HFFc6 (cell line): ENCODE results near the gene ZNF205. TPM values are rescaled to one million over a fixed set of nuclear protein-coding genes. Genes with fewer than 3 reads are reported as not detected.

ENCODE experiments used
- DNase-seq: peaks from one replicate; pipeline ENCODE4 v3.0.0-alpha.2; 2018
- H3K27ac Mint-ChIP-seq: 2 replicates; pipeline ENCODE4 v1.8.0; 2020; ENCODE audit warnings: mild to moderate bottlenecking, mixed read lengths
- H3K27me3 Mint-ChIP-seq: 2 replicates; pipeline ENCODE4 v1.8.0; 2021; ENCODE audit warnings: mild to moderate bottlenecking, moderate library complexity, mixed read lengths; ENCODE audit not compliant: insufficient read depth
- H3K36me3 Mint-ChIP-seq: 2 replicates; pipeline ENCODE4 v1.8.0; 2021; ENCODE audit warnings: low read depth, mixed read lengths
- H3K4me1 Mint-ChIP-seq: 2 replicates; pipeline ENCODE4 v1.8.0; 2020; ENCODE audit warnings: low read depth, mixed read lengths
- H3K4me3 Mint-ChIP-seq: 2 replicates; pipeline ENCODE4 v1.8.0; 2020; ENCODE audit warnings: mild to moderate bottlenecking, moderate library complexity, mixed read lengths
- H3K9me3 Mint-ChIP-seq: 2 replicates; pipeline ENCODE4 v1.8.0; 2020; ENCODE audit warnings: mild to moderate bottlenecking, mixed read lengths
- total RNA-seq, 6 experiments: library from RNA; stranded (reverse); fragmentation: NEBNext Ultra II Directional; extraction: Animal tissue kit (Norgen Biotek cat#: 25700); gene quantifications; 2 replicates in 1 of 6; 3 replicates in 5 of 6; pipeline ENCODE4 v1.2.3, GENCODE V29; 2021
- TF ChIP-seq, protein P1 (sequence below): fragments of 200-600 bp; sonication (generic); IDR thresholded peaks from 2 replicates; pipeline ENCODE4 v1.5.0; 2021; ENCODE audit warnings: antibody characterized with exemption, mild to moderate bottlenecking

The ZNF205 gene
- total RNA-seq, 6 experiments from 2014 or later = 7.6 to 10.2 (median 9.5) TPM

DNA sequence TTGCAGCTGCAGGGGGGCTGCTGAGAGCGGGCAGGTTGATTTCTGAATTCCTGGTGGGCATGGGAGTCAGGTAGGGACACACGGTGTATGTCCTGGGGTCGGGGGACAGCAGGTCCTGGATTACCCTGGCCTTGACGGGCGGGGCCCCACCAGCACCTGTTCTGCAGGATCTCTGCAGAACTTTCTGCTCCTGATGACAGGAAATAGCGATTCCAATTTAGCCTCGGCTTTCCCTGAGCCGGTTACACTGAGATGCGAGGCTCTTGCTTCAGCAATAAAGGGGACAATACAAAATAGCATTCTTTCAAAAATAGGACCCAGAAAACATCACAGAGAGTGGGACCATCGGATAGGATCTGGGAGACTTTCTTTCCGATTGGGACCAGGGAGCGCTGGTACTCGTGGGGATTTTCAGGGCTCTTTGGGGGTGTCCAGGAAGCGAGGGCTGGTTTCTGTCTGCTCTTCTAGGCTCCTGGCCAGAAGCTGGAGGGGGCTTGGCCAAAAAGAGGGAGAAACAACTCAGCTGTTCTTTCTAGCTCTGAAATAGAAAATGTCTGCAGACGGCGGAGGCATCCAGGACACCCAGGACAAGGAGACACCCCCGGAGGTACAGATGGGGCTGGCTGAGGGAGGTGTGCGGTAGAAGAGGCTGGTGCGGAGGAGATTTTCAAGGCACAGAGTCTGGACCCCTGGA is 642 bp downstream of the ZNF205 start:
- DNase-seq = no peak
- H3K36me3 Mint-ChIP-seq = no peaks in the 10 kb centered on the region
- TF ChIP-seq, protein P1, sequence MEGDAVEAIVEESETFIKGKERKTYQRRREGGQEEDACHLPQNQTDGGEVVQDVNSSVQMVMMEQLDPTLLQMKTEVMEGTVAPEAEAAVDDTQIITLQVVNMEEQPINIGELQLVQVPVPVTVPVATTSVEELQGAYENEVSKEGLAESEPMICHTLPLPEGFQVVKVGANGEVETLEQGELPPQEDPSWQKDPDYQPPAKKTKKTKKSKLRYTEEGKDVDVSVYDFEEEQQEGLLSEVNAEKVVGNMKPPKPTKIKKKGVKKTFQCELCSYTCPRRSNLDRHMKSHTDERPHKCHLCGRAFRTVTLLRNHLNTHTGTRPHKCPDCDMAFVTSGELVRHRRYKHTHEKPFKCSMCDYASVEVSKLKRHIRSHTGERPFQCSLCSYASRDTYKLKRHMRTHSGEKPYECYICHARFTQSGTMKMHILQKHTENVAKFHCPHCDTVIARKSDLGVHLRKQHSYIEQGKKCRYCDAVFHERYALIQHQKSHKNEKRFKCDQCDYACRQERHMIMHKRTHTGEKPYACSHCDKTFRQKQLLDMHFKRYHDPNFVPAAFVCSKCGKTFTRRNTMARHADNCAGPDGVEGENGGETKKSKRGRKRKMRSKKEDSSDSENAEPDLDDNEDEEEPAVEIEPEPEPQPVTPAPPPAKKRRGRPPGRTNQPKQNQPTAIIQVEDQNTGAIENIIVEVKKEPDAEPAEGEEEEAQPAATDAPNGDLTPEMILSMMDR = no peak
- H3K9me3 Mint-ChIP-seq = no peaks in the 10 kb centered on the region
- H3K4me1 Mint-ChIP-seq = peaks cover 27% of the 10 kb centered on the region
- peak overlapping the region; percentile 49 for H3K27ac Mint-ChIP-seq
- peak overlapping the region; percentile 85 for H3K4me3 Mint-ChIP-seq
- H3K27me3 Mint-ChIP-seq = no peaks in the 10 kb centered on the region

DNA sequence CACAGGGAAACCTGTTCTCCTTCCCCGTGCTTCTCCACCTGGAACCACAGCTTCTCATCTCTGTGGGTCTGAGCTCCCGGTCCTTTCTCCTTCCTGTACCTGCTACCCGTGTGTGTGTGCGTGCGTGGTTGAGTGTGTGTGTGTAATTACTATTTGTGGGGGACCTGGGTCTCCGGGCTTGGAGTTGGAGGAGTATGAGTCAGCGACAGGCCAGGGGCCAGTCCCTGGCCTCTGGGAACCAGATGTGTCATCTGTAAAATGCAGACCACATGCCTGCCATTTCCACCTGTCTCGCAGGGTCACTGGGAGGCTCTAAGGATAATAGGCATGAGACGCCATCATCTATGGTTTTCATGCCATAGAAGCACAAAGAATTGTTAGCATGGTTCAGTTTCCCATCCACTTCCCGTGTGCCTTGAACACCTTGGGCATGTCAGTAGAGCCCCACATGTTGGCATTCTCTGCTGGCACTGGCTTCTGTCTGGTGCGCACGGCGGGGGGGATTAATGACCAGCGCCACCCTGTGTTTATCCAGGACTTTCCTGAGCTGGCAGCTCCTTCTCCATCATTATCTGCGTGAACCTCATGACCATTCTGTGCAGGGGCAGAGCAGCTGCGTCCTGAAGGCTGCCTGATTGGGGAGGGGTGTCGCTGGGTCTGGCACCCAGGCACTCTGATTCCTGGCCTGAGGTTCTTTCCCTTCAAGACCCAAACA is 1.5 kb downstream of the ZNF205 start:
- Mint-ChIP-seq H3K9me3 (no peaks in the 10 kb centered on the region), H3K4me1 (peaks cover 27% of the 10 kb centered on the region), H3K4me3 (peak overlapping the region; percentile 85), H3K27me3 (no peaks in the 10 kb centered on the region; the same call in 1 of the 2 replicates), H3K27ac (no peak overlapping the region; the same call in 1 of the 2 replicates), H3K36me3 (no peaks in the 10 kb centered on the region)
- TF ChIP-seq, protein P1 = no peak
- peak; percentile 22 for DNase-seq

DNA sequence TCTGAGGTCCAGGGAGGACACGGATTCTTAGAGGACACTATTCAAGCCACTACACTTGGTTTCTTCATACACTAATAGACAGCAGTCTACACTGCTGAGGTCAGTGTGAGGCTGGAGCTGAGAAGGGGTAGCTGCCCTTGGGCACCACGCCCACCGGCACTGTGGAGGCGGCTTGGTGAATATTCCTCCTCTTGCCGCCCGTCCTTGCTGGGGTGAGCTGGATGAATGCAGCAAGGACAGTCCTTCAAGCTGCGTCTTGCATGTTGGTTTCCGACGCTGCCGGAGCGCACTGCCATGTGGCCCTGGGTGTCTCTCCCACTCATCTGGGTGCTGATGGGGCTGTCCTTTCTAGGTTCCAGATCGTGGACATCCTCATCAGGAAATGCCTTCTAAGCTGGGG is 2.6 kb downstream of the ZNF205 start:
- TF ChIP-seq, protein P1 = no peak
- Mint-ChIP-seq H3K27ac (no peak overlapping the region), H3K27me3 (no peaks in the 10 kb centered on the region; the same call in 1 of the 2 replicates), H3K4me1 (peaks cover 27% of the 10 kb centered on the region), H3K36me3 (no peaks in the 10 kb centered on the region), H3K9me3 (no peaks in the 10 kb centered on the region), H3K4me3 (peak overlapping the region; percentile 35; the same call in 1 of the 2 replicates)
- DNase-seq = no peak

DNA sequence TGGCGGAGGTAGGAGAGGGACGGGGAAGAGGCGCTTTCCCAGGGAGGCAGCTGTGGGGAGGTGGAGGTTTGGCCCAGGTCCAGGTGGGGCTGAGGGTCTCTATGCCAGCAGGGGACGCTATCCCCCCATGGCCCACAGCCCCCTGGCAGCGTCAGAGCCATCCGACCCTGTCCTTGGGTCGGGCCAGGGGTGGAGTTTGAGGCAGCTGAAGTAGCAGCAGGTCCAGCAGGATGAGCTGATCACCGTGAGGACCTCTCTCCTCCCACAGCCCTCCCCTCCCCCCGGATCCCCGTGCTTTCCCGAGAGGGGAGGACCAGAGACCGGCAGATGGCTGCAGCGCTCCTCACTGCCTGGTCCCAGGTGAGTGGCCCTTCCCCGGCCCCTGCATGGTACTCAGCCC is 3.2 kb downstream of the ZNF205 start:
- TF ChIP-seq, protein P1 = peak; percentile 30
- no peak for DNase-seq
- Mint-ChIP-seq H3K27ac (no peak overlapping the region), H3K4me3 (no peak overlapping the region), H3K36me3 (no peaks in the 10 kb centered on the region), H3K4me1 (peaks cover 27% of the 10 kb centered on the region), H3K27me3 (no peaks in the 10 kb centered on the region; the same call in 1 of the 2 replicates), H3K9me3 (no peaks in the 10 kb centered on the region)

DNA sequence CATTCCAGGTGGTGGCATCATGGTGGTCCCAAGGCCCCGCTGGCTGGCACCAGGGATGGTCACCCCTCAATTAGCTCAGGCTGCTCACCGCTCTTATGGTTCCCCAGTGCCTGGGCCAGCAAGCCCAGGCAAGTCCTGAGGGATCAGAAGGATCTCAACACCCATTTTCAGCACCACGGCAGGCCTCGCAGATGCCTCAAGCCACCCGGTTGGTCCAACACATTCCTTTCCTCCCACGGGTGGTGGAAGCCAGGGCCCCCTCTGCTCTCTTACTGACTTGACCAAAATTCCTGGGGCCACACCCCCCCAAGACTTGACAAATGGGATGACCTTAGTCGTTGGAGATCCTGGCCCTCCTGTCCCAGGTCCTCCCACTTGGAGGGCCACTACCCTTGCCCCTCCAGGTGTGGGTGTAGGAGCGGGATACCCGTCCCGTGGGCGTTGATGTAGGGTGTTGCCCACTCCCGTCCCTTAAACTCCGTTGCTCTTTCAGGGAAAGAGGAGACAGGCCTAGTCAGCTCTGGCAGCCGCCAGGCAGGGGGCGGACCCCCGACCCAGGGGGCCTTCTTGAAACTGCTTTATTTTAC is 5.9 kb downstream of the ZNF205 start:
- Mint-ChIP-seq H3K4me1 (peaks cover 17% of the 10 kb centered on the region), H3K4me3 (no peak overlapping the region), H3K9me3 (no peaks in the 10 kb centered on the region), H3K27ac (no peak overlapping the region), H3K27me3 (no peaks in the 10 kb centered on the region; the same call in 1 of the 2 replicates), H3K36me3 (no peaks in the 10 kb centered on the region)
- TF ChIP-seq, protein P1 = no peak
- no peak for DNase-seq
